ENCODE data around the gene RESP18. TPM values are rescaled to one million over a fixed set of nuclear protein-coding genes. Genes with fewer than 3 reads are reported as not detected.

The RESP18 gene
- polyA plus RNA-seq, 3 donors = not detected

DNA sequence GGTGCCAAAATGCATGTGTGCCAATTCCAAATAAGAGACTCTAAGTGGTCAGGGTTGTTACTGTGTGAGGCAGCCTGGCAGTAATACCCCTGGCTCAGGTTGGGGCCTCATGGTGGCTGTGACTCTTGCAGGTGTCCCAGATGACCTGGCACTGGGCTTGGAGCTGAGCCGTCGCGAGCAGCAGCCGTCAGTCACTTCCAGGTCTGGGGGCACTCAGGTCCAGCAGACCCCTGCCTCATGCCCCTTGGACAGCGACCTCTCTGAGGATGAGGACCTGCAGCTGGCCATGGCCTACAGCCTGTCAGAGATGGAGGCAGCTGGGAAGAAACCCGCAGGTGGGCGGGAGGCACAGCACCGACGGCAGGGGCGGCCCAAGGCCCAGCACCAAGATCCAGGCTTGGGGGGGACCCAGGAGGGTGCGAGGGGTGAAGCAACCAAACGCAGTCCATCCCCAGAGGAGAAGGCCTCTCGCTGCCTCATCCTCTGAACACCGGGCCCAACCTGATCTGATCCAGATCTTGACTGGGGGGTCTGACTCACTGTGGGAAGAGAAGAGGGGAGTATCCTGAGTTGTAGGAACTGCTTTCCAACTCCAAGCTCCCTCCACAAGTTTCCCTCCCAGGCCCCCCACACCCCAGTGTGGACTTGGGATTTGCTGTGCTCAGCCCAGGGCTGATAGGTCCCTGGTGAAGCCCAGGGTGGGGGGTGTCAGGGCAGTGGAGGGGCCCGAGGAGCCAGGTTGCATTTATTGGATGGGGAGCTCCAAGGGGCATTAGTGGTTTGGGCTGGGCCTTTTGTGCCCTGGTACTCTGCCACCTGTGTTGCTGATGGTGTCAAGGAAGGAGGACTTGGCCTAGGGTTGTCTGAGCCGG, 47.8 kb downstream of the RESP18 start:
- H3K27ac ChIP-seq (ENCODE audit: low read depth, low read length) = no peak overlapping the region
- whole genome bisulfite sequencing, 3 donors = 86 to 93% (median 88%) methylated on average over 16 of the region's 16 CpGs

DNA sequence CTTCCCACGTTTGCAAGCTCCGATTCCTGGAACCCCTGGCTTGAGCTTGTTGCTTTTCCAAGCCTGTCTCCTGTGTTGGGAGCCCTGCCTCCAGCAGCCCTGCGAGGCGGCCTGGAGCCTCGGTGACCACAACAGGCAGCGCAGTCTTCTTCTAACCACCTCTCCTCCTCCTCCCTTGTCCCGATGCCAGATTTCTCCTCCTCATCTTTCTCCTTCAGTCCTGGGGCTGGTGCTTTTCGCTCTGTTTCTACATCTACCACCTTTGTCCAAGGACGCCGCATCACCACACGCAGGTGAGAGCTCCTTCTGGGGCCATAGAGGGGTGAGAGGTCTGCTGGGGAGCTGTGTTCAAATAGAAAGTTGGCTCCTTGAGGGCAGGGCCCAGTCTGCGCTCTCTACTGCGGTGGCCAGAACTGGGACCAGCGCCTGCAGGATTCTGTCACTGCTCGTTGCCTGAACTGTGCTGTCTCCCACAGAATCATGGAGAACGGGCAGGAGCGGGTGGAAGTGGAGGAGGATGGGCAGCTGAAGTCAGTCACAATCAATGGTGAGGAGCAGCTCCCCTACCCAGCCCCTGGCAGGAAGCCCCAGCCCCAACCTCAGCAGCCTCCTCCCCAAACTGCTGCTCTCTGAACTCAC, 49.5 kb downstream of the RESP18 start:
- WGBS, 3 donors = 85 to 91% (median 89%) methylated on average over 17 of the region's 17 CpGs

DNA sequence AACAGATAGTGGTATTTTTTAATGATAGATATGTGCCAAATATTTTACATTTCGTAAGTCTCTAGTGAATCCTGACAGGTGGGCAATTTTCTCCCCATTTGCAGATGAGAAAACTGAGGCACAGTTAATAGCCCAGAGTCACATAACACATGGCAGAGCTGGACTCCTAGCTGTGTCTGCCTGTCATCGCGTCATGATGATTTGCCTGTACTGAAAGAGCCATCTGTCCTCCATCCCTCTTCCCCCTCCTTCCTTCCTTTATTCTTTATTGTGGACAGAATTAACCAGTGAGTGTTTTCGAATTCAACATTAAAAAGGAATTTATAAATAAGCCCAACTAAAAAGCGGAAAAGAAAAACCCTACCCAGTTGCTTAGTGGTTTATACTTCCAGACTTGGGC, 50.2 kb downstream of the RESP18 start:
- H3K27ac ChIP-seq (ENCODE audit: low read depth, low read length) = no peak overlapping the region
- WGBS, 3 donors = 85 to 87% (median 86%) methylated on average over 5 of the region's 5 CpGs

More for the DNA sequence above, 49.5 kb downstream of the RESP18 start:
- H3K27ac ChIP-seq (ENCODE audit: low read depth, low read length) = no peak overlapping the region

DNA sequence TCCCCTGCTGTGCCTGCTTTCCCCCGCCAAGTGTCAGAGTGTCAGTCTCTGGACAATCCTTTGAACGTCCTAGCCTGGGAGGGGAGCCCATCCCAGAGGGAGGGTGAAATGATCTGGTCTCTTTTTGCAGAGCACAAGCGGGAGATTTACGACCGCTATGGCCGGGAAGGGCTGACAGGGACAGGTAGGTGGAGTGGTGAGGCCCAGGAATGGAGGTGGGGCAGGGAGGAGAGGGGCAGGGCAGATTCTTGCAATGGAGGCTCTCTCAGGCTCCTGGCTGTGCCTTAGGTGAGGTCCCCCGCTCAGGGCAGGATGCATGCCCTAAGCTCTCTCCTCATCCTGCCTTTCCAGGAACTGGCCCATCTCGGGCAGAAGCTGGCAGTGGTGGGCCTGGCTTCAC, 51.0 kb downstream of the RESP18 start:
- no peak overlapping the region for H3K27ac ChIP-seq (ENCODE audit: low read depth, low read length)
- WGBS, 3 donors = 77 to 91% (median 89%) methylated on average over 8 of the region's 8 CpGs

DNA sequence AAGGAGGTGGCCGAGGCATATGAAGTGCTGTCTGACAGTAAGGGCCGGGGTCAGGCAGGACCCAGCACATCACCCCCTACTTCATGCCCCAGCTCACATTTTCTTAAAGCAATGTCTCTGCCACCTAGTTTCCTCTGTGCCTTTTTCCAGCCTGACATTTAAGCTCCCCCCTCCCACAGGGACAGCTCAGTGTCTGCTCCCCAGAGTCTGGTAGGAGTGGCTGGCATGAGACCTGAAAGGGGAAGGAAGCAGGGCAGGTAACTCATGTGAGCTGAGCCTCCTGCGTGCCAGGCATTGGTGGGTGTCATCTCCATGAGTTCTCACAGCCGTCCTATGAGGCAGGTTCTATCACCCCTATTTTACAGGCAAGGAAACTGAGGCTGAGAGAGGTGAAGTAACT, 51.9 kb downstream of the RESP18 start:
- no peak overlapping the region for H3K27ac ChIP-seq (ENCODE audit: low read depth, low read length)
- 92 to 95% (median 94%) methylated on average over 4 of the region's 4 CpGs for WGBS, 3 donors

DNA sequence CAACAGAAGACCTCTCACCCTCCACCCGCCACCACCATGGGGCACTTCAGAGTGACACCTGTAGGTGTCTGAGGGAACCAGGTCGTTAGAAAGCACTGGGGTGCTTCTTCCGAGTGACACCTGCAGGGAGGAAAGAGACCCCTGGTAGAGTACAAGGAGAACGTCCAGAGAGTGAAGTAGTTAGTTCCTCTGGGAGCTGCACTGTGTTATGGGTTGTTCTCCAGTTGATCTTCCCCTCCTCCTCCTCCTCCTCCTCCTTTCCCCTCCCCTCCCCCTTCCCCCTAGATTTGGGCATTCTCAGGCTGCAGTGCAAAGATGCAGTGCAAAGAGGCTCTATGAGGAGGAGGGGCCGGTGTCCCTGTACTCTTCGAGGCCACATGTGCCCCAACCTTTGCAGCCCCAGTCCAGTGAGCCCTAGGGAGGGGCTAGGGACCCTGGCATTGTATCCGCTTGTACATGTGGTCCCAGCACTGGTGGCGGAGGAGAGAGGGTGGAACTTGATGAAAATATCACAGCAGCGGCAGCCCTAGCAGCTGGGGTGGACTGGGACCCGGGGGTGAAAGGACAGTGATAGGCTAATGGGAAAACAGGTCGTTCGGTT, 52.5 kb downstream of the RESP18 start:
- no peak overlapping the region for H3K27ac ChIP-seq (ENCODE audit: low read depth, low read length)
- 35 to 50% (median 47%) methylated on average over 12 of the region's 12 CpGs for WGBS, 3 donors

DNA sequence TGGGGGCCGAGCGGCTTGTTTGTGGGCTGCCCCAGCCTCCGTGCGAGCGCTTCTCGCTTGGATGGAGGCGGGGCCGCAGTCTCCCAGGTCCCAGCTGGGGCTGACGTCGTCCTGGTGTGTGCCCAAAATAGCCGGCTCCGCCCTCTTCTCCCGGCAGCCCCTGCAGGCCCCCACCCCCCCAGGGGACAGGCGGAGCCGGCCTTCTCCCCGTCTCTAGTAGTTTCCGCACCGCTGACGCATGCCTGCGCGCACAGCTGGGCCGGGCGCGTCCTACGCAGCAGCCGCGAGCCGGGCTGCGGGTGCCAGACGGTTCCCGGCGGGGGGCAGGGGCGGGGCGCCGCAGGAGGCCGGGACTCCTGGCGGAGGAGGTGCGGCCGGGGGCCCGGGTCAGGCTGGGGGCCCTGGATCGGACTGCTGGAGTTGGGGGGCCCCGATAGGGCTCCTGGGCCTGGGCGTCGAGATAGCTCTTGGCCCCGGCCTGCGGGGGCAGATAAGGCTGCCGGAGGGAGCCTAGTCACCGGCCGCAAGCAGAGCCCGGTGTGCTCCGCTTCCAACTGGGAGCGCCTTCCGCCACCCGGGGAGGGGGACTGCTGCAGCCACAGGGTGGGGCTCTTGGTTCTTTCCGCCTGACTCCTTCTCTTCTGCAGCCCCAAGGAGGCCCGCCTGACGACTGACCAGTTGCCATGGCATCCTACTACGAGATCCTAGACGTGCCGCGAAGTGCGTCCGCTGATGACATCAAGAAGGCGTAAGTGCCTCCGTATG, 53.2 kb downstream of the RESP18 start, which contains the start of gene DNAJB2:
TSS of gene DNAJB2 (plus strand) at position 216 of the 765 bp plus-strand sequence. CDS start at position 684, 468 bp downstream.
- 0 to 2% (median 1%) methylated on average over 54 to 65 of the region's 65 CpGs for WGBS, 3 donors
- H3K27ac ChIP-seq (ENCODE audit: low read depth, low read length) = peak within 1 kb of the TSS; percentile 51

DNA sequence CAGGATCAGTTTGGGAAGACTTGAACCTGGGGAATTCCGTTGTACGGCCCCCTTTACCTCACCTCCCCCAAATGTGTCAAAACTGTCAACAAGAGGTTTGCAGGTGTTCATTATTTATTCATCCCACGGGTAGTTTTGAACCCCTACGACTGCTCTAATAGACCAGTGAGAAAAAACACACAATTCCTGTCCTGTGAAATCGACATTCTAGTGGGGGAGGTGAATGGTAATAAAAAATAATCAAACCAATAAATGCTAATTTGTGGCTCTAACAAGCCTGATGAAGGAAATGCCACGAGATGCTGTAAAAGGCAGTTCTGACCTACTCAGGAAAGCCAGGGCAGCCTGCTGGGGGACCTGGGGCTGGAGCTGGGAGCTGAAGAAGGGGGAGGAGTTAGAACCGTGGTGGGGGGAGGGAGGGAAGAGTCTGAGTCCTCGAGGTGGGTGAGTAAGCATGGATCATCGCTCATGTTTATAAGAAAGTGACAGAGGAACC, 53.8 kb downstream of the RESP18 start:
- peak overlapping the region; percentile 51 for H3K27ac ChIP-seq (ENCODE audit: low read depth, low read length)
- 6 to 13% (median 11%) methylated on average over 9 of the region's 9 CpGs for WGBS, 3 donors

DNA sequence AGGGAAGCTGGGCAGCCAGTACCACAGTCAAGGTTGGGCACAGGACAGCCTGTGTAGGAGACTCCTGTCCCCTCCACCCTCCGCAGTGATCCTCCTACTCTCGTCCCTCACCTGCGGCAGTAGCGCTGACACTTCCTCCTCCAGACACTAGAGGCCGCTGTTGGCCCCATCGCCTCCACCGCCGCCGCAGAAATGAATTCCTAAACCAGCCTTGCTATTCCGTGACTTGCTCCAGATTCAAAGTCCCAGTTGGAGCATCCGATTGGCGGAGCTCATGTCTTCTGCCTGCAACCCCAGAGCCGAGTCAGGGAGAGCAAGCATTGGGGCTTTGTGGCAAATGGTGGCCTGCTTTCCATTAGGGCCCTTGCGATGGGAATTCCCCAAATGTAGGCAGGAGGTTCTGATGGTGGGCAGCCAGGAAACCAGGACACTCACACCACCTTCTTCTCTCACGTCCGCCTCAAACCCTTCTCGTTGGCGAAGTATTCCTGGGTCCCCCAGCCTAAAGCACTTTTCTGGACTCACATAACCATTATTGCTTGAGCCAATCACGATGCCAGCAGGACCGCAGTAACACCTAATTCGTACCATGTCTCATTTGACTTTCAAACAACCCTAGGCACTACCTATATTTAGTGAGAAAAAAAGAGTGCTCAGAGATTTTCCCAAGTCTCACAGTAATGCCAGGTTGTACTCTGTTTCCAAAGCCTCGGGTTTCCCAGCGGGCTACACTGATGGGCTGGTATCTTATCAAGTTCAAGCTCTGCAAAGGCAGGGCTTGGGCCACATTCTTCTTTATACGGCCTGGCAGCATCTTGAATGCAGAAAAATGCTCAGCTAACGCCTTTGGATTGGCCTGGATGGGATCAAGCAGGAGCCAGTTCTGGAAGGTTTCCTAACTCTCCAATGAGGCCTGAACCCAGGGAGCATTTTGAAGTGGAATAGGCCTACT, 54.6 kb downstream of the RESP18 start:
- no peak overlapping the region for H3K27ac ChIP-seq (ENCODE audit: low read depth, low read length)
- WGBS, 3 donors = 26 to 28% (median 26%) methylated on average over 25 of the region's 25 CpGs

Other genes with a start within 250 kb of the RESP18 start
- 10 to 100 TPM in 1 of 3 donors, 1 to 10 TPM in 2; 8.8 to 12.8 (median 9.4) TPM for gene NHEJ1, start 171.9 kb downstream of the RESP18 start, polyA plus RNA-seq
- 1 to 10 TPM in 1 of 3 donors, under 1 TPM in 2; 0.48 to 2.0 (median 0.64) TPM for gene SLC23A3, start 162.7 kb downstream of the RESP18 start, polyA plus RNA-seq
- gene CNPPD1, start 155.8 kb downstream of the RESP18 start, polyA plus RNA-seq = 10 to 100 TPM; 33.4 to 58.3 (median 48.4) TPM
- 10 to 100 TPM; 34.3 to 44.2 (median 40.2) TPM for gene RETREG2, start 154.5 kb downstream of the RESP18 start, polyA plus RNA-seq
- gene ZFAND2B, start 126.0 kb downstream of the RESP18 start, polyA plus RNA-seq = 10 to 100 TPM; 26.0 to 38.9 (median 27.3) TPM
- gene ABCB6, start 113.8 kb downstream of the RESP18 start, polyA plus RNA-seq = 10 to 100 TPM; 15.3 to 43.3 (median 28.1) TPM
- gene ATG9A, start 103.1 kb downstream of the RESP18 start, polyA plus RNA-seq = 10 to 100 TPM; 11.4 to 32.1 (median 21.2) TPM
- gene ANKZF1, start 102.9 kb downstream of the RESP18 start, polyA plus RNA-seq = 10 to 100 TPM; 15.7 to 23.0 (median 20.7) TPM
- gene GLB1L, start 87.3 kb downstream of the RESP18 start, polyA plus RNA-seq = 10 to 100 TPM in 2 of 3 donors, 1 to 10 TPM in 1; 2.1 to 12.9 (median 11.8) TPM
- 10 to 100 TPM; 33.8 to 36.6 (median 33.9) TPM for gene STK16, start 87.3 kb downstream of the RESP18 start, polyA plus RNA-seq
- gene TUBA4B, start 79.5 kb downstream of the RESP18 start, polyA plus RNA-seq = not detected
- 10 to 100 TPM; 20.5 to 39.3 (median 30.0) TPM for gene TUBA4A, start 78.8 kb downstream of the RESP18 start, polyA plus RNA-seq
- 10 to 100 TPM; 51.6 to 78.9 (median 68.9) TPM for gene DNAJB2, start 53.4 kb downstream of the RESP18 start, polyA plus RNA-seq
- gene PTPRN, start 23.3 kb downstream of the RESP18 start, polyA plus RNA-seq = 10 to 100 TPM in 1 of 3 donors, under 1 TPM in 1, not detected in 1; 0.45 to 15.5 TPM
- gene DNPEP, start 55.2 kb upstream of the RESP18 start, polyA plus RNA-seq = 100 to 1,000 TPM in 1 of 3 donors, 10 to 100 TPM in 2; 43.8 to 100 (median 95.8) TPM
- 10 to 100 TPM; 18.9 to 35.8 (median 25.4) TPM for gene DES, start 85.6 kb upstream of the RESP18 start, polyA plus RNA-seq
- gene SPEG, start 102.1 kb upstream of the RESP18 start, polyA plus RNA-seq = 10 to 100 TPM in 1 of 3 donors, 1 to 10 TPM in 2; 3.4 to 22.5 (median 6.8) TPM
- gene GMPPA, start 166.1 kb upstream of the RESP18 start, polyA plus RNA-seq = 10 to 100 TPM; 27.5 to 39.9 (median 35.8) TPM
- gene ASIC4, start 181.7 kb upstream of the RESP18 start, polyA plus RNA-seq = under 1 TPM in 2 of 3 donors, not detected in 1; 0.02 to 0.11 TPM
- 100 to 1,000 TPM in 1 of 3 donors, 10 to 100 TPM in 2; 15.7 to 113 (median 21.8) TPM for gene CHPF, start 211.1 kb upstream of the RESP18 start, polyA plus RNA-seq
- gene TMEM198, start 211.3 kb upstream of the RESP18 start, polyA plus RNA-seq = 1 to 10 TPM; 2.3 to 9.5 (median 3.7) TPM
- 10 to 100 TPM; 64.3 to 87.8 (median 66.4) TPM for gene OBSL1, start 238.8 kb upstream of the RESP18 start, polyA plus RNA-seq
- gene INHA, start 239.6 kb upstream of the RESP18 start, polyA plus RNA-seq = 1 to 10 TPM in 1 of 3 donors, under 1 TPM in 2; 0.33 to 6.5 (median 0.56) TPM